HL-60 (cell line): ENCODE data around the gene SCFD1.

Source experiments
- DNase-seq, 2 experiments: peaks; one replicate each; pipeline ENCODE4 v3.0.0-alpha.2; 2010 to 2020; ENCODE audit warnings: low read depth in 1 of 2, low spot score in 1 of 2
- H3K27ac ChIP-seq: fragments of 250-450 bp; sonication (Bioruptor Pico); replicated peaks from 2 replicates; pipeline ENCODE4 v1.5.1; 2020; ENCODE audit warnings: mild to moderate bottlenecking, moderate library complexity
- H3K27me3 ChIP-seq: fragments of 250-450 bp; sonication (Bioruptor Pico); 2 replicates; pipeline ENCODE4 v1.5.1; 2021; ENCODE audit warnings: mild to moderate bottlenecking, moderate library complexity; ENCODE audit not compliant: insufficient read depth, poor library complexity, severe bottlenecking
- H3K4me3 ChIP-seq: replicated peaks from 2 replicates; pipeline ENCODE4 v1.5.1; 2011; ENCODE audit warnings: mild to moderate bottlenecking, control low read depth, low read length; ENCODE audit not compliant: insufficient read depth
- CTCF ChIP-seq: IDR thresholded peaks from one replicate; pipeline ENCODE4 v1.5.1; 2011; ENCODE audit warnings: low read length, control low read depth, inconsistent platforms; ENCODE audit not compliant: insufficient read depth
- GABPA ChIP-seq: IDR thresholded peaks from 2 replicates; pipeline ENCODE4 v1.6.1; 2012; ENCODE audit warnings: low read depth
- POLR2AphosphoS5 ChIP-seq: IDR thresholded peaks from 2 replicates; pipeline ENCODE4 v1.6.1; 2012; ENCODE audit warnings: low read depth
- REST ChIP-seq: IDR thresholded peaks from 2 replicates; pipeline ENCODE4 v1.6.1; 2012; ENCODE audit warnings: low read depth; ENCODE audit not compliant: insufficient replicate concordance
- SPI1 ChIP-seq: IDR thresholded peaks from 2 replicates; pipeline ENCODE4 v1.6.1; 2012; ENCODE audit warnings: low read depth, mild to moderate bottlenecking, borderline replicate concordance

Gene SCFD1

GRCh38 chr14:30657606-30658163, 35.6 kb downstream of the SCFD1 start:
- no peak for TF ChIP-seq SPI1
- TF ChIP-seq POLR2AphosphoS5, result no peak
- TF ChIP-seq CTCF, result no peak
- TF ChIP-seq REST, result no peak
- no peak for TF ChIP-seq GABPA
- Histone ChIP-seq H3K4me3 (no peak overlapping the region), H3K27ac (no peak overlapping the region), H3K27me3 (no peaks in the 10 kb centered on the region)
- no peak for DNase-seq

- Histone ChIP-seq H3K4me3 (no peak overlapping the region), H3K27ac (no peak overlapping the region), H3K27me3 (no peaks in the 10 kb centered on the region)
- no peak for TF ChIP-seq CTCF
- no peak for TF ChIP-seq GABPA
- TF ChIP-seq POLR2AphosphoS5, result no peak
- no peak for DNase-seq
These were observed 36.5 kb downstream of the SCFD1 start for GRCh38 chr14:30658645-30659044.

GRCh38 chr14:30669594-30669993, 47.5 kb downstream of the SCFD1 start:
- DNase-seq, result no peak
- H3K4me3 ChIP-seq, result no peak overlapping the region
- no peaks in the 10 kb centered on the region for H3K27me3 ChIP-seq
- H3K27ac ChIP-seq, result no peak overlapping the region
- TF ChIP-seq GABPA (no peak), CTCF (no peak), POLR2AphosphoS5 (no peak), REST (no peak)

GRCh38 chr14:30673071-30673470, 51.0 kb downstream of the SCFD1 start:
- Histone ChIP-seq H3K27me3 (no peaks in the 10 kb centered on the region), H3K4me3 (no peak overlapping the region), H3K27ac (no peak overlapping the region)
- DNase-seq, result no peak
- TF ChIP-seq SPI1 (no peak), GABPA (no peak), CTCF (no peak), POLR2AphosphoS5 (no peak), REST (no peak)
